NCI-H2081 treated with DMSO at 0.1 percent for 48 hours (cell line): ENCODE data around the gene GBX1.

Source experiments
- DNase-seq: peaks from one replicate; lab custom pipeline; 2025; lab: John Stamatoyannopoulos, UW

Gene GBX1

DNA sequence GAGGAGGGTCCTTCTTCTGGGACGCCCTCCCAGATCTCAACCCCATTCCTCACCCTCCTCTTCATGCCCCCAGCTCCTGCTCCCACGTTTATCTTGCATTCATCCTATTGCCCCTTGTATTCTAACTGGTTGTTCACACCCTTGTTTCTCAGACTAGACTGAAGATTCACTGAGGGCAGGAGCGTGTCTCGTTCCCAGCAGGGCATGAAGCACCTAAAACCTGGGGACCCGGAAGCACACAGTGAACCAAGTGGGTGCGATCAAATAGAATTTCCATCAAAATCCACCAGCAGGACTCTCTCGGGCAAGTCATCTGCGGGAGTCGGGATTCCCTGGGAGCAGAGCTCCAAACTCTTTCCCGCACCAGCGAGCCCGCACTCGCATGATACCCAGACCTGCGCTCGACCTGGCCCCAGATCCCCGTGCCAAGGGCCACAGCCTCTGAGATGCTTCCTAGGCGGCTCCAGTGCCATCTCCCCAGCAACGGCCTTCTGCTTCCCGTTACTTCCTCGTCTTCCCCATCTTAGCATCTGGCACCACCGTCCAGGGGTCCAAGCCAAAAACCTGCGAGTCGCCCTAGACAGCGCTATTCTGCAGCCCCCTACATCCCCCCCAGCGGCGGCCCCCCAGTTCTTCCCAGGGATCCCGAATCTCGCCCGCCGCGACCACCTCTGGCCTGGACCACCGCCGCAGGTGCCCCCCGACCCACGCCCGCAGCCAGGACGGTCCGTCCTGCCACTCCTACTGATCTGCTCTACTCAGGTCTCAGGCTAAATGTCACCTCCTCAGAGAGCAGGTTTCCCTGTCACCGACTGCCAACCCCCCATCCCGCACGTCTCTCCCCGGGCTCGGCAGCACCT is 6.1 kb upstream of the GBX1 start:
- no peak for DNase-seq

DNA sequence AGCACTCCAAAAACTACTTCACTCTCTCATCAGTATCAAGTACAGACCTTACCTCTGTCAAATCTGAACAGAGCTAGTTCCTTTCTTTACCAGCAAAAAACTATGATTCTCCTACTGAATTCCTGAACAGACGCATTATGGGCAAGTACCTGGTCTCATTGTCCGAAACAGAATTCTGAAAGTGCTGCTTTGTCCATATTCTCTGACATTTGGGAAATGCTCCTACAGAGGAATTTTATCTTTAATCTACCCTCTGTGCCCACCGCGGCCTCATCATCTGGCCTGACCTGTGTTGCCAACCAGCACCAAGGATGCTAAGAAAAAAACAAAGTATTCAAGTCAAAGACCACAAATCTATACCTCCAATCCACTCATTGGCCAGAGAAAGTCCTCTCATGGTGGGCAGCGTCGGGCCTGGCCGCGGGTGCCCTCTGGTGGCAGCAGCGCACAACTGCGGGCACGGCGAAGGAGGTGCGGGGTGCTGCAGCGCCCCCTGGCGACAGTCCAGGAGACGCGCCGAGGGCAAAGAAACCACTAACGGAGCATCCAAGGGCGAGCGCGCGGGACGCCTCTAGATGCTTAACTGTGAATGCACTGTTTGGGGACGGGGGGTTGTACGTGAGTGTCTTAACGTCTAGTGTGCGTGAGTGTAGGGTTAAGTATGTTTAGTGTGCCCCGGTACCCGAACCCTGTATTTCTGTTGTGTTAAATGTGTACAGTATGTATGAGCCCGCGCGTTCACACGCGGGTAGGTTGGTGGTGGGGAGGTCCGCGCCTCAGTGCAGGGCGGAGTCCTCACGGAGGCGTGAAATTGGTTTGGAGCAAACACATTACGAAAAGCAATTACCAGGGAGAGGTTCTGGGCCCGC is 5.0 kb upstream of the GBX1 start:
- no peak for DNase-seq

DNA sequence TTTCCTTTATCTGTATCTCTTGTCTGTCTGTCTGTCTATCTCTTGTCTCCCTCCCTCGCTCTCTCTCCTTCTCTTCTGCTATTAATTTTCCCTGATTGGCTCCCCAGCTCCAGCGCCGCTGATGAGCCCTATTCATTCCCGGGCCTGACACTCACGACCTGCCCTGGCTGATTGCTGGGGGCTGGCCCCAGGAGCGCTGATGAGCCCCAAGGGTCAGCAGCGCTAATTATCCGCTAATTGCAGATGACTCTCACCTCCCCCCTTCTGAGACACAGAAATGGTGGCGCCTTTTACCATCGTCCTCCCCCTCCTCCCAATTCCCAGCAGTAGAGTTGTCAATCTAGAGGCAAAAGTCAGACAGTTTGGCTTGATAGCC is 1.3 kb upstream of the GBX1 start:
- DNase-seq: no peak

DNA sequence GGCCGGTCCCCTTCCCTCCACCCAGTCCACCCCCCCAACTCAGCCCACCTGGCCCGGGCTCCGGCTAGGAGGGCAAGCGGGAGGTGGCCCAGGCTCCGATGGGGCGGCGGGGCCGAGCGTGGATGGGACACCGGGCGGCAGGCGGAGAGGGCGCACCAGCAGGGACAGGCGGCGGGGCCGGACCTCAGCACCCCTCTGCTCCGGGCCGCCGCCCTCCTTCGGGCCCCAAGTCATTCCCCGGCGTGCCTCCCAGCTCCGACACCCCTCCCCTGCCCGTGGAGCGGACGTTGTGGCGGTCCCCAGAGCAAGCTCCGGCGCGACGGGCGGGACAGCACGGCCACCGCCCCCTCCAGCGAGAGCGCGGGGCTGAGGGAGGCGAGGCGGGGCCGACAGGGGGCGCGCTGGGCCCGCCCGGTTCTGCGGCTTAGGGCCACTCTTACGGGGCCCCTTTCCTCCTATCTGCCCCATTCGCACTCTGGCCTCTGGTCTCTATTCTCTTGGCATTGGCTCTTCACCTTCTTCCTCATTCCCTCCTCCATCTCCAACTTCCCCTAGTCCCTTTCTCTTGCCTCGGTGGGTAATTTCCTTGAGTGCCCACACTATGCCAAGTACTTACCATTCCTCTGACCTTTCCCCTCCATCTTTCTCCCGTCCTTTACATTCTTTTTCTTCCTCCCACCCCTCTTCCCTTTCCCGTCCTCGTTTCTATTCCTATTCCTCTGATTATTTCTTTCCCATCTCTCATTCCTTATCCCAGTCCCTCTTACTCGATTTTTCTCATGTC is 701 bp upstream of the GBX1 start:
- DNase-seq: no peak

DNA sequence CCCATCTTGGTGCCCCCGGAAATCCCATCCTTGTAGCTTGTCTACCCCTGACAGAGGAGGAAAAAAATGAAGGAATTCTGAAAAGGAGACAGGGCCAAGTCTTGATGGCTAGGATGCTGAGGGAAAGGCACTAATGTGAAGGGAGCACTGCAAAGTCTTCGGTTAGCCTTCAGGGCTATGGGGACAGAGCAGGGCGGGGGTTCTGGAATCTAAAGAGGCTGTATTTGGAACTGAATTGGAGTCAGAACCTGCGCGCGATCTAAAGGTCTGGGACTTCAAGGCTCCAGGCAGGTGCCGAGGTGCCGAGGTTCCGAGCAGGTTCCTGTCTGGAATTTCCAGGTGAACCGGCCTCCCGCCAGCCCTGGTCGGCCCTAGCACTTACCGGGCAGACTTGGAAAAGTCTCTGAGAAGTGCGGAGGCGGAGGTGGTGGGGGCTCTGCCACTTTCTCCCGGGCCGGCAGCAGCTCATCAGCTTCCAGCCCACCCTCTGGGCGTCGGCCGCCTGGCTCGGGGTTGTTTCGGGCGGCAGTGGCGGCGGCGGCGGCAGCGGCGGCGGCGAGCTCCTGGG is 781 bp downstream of the GBX1 start:
- no peak for DNase-seq

DNA sequence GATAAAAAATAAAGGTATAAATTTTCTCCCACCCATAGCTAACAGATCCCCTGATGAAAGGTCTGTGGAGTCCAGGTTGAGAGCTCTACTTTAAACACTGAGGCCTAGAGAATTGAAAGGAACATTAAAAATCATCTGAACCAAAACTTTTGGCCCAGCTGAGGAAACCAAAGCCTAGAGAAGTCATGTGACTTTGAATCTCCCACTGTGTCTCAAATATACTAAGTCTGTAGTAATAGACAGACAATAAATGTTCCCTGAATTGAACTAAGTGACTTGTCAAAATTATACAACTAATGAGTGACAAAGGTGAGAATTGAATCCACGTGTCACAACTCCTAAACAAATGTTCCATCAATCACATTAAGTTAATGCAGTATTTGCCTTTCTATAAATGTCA is 5.7 kb downstream of the GBX1 start:
- no peak for DNase-seq

DNA sequence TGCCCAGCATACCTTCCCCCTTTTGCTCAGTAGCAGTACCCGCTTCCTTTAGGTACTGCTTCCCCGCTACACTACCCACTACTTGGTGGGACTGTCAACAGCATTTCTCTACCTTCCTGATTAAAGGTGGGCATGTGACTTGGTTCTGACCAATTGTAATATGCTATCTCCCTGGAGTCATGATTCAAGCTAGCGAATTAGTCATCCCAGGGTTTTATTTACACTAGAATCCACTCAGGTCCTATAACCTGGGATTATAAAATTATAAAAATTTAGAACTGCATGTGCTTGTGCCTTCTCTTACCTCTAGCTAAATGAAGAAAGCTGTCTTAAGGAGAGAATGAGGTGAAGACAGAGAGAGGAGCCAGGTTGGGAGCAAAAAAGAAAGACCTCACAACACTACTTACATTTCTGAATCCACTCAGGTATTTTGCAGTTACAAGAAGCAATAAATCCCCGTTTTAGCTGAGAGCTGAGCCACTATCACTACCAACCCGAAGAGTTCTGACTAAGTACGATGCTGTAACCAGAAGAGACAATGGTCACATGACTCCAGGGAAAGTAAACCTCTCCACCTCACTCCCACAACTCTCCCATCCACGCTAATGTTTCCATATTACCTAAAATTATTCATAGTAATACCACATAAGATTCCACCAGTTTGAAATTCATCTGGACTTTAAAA is 9.7 kb downstream of the GBX1 start:
- no peak for DNase-seq

DNA sequence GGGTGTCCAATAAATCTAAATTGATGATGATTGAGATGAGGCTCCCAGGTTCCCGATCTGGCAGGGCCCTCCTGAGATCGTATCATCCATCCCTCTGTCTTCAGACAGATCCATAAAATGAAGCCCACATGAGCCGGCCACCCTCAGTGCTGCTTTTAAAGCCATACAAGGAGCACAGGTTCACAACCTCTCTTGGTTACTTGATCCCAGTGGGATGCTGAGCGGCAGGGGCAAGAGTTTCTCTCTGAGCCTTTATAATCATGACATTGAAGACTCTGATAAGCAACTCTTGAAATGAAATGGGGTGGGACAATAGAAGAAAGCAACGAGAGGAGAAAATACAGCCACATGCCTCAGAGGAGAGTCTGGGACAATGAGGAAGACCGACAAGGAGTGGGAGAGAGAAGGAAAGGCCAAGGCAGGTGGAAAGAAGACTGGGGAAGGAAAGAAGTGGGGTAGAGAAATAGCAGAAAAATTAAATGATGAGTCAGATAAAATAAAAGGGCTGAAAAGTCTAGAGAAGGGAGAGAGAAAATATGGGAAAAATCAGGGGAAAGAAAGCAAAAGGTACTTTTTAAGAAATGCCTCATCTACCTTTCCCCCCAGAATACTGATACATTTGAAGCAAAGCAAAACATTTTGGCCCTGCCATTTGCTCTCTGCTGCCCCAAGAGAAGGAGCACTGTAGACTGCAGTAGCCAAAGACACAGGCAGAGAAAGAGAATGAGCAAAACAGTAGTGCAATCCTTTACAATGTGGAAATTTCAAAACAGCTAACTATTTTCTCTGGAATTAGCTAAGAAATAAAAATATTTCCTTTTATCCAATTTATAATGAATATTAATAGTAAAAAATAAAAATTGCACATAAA is 14.6 kb downstream of the GBX1 start:
- DNase-seq: no peak

DNA sequence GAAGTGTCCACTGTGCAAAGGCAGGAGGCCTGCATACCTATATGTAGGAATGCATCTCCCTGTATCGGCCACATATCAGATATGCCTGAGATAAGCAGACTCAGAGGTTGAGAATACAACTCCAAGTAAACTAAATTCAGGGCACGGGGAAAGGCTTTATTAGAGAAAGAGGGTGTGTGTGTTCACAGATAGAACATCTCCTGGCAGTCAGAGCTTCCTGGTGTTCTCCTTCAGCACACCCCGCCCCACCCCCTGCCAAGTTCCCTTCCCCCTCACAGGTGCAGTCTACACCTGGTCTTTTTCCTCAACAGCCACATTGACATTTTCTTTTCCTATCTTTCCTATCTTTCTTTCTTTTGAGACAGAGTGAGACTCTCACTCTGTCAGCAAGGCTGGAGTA is 17.1 kb downstream of the GBX1 start:
- no peak for DNase-seq

DNA sequence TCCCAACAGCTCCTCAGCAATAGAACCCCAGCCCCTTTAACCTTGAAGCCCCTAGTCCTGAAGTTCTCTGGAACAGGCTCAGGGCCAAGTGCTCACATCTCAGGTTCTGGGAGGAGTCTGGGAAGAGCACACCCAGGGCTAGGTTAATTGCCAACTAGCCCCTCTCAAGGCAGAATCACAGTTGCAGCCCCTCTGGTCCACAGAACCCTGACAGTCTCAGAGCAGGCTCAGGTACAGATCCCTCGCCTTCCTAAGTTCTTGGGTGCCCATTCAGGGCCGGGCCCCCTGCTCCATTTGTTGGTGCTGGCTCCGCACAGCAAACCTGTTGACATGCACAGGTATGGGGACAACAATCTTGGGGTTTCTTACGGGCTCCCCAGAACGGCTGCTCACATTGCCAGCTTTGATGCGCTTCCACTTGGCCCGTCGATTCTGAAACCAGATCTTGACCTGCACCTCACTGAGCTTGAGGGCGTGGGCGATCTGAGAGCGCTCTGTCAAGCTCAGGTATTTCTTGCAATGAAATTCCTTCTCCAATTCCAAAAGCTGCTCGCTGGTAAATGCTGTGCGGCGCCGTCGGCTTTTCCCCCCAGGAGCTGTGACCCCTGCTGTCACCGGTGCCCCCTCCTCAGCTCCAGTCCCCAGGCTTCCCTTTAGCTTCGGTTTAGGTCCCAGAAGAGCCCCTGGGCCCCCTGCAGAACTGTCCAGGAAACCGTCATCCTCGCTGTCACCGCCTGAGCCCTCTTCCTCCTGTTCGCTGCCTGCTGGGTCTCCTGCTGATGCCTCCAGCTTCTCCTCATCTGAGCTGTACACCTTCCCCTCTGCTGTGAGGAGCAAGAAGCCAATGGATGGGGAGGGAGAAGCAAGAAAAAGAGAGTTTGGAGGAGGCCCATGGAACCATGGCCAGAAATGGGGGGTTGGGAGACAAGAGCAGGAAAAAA is 18.9 kb downstream of the GBX1 start:
- no peak for DNase-seq

DNA sequence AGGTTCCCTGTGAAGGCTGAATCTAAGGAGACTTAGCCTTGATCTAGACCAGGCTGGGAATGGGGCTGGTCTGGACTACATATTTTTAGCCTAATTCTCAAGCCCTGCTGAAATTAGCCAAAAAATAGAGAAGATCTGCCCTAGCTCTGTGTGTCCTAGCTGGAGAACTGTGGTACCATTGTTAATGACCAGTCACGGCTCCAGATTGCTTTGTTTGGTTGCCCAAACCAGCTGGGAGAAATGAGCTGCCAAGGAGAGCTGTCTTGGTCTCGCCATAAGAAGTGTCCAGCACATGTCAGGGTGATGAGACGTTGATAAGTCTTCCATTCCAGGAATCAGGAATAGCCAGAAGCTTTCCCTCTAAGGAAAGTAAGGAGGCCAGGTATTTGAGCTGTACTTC is 20.7 kb downstream of the GBX1 start:
- DNase-seq: no peak

DNA sequence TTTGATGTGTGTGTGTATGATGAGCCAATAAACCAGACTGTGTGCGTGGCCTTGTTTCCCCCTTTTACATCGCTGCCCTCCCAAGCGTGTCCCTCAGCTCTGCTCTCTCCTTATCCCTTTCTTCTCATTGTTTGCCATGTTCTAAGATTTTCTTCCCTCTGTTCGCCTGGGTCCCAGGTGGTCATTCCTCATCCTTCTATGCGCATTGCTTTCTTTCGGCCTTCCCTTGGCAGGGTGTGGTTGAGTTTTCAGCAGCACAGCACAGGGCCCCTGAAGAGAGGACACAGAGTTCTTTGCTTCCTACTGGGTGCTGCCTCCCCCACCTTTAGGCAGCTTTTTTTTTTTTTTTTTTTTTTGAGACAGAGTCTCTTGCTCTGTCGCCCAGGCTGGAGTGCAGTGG is 23.1 kb downstream of the GBX1 start:
- no peak for DNase-seq

DNA sequence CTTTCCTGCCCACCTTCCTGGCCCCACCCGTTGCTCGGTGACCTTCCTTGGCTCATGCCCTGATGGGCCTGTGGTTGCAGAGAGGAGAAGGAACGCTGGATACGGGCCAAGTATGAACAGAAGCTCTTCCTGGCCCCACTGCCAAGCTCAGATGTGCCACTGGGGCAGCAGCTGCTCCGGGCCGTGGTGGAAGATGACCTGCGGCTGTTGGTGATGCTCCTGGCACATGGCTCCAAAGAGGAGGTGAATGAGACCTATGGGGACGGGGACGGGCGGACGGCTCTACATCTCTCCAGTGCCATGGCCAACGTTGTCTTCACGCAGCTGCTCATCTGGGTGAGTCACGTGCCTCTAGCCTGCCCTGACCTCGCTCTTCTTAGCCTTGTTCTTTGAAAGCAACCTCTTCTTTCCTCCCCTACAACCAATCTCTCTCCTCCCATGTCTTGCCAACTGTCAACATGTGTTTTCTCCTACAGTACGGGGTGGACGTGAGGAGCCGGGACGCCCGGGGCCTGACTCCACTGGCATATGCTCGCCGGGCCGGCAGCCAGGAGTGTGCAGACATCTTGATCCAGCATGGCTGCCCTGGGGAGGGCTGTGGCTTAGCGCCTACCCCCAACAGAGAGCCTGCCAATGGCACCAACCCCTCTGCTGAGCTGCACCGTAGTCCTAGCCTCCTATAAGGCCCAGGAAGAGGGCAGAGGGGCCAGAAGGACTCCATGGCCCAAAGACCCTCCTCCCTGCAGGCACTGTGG is 24.1 kb downstream of the GBX1 start:
- DNase-seq: no peak

DNA sequence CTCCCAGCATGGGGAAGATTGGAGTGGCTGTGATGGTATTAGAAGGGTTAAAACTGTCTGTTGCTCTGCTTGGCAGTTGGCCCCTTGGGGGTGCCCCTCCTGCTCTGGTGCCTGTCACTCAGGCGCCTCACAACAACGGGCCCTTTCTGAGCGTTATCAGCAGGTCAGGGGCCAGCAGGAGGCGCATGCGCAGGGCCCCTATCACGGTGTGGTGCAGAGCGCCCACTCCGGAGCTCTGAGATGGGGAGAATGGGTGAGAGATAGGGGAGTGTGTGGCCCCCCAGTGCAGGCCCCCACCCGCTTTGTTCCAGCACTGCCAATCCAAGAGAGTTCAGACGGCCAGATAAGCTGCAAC is 24.8 kb downstream of the GBX1 start:
- no peak for DNase-seq

DNA sequence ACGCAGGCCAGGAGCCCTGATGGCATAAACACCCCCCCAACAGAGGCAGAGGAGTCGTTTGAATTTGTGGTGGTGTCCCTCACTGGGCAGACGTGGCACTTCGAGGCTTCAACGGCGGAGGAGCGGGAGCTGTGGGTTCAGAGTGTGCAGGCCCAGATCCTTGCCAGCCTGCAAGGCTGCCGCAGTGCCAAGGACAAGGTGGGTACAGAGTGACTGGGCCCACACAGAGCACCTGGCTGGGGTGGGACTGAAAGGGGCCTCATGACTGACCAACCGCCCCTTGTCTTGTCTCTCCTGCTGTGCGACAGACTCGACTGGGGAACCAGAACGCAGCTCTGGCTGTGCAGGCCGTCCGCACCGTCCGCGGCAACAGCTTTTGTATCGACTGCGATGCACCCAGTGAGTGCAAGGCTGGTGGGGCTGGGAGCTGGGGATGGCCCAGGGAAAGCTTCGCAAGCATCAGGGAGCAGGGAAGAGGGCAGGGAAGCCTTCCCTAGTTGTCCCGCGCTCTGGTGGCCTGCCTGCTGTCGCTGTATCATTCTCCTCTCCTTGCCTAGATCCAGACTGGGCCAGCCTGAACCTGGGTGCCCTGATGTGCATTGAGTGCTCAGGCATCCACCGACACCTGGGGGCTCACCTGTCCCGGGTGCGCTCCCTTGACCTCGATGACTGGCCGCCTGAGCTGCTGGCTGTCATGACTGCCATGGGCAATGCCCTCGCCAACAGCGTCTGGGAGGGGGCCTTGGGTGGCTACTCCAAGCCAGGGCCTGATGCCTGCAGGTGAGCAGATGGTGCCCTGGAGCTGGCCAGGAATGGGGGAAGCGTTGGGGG is 25.4 kb downstream of the GBX1 start:
- no peak for DNase-seq

DNA sequence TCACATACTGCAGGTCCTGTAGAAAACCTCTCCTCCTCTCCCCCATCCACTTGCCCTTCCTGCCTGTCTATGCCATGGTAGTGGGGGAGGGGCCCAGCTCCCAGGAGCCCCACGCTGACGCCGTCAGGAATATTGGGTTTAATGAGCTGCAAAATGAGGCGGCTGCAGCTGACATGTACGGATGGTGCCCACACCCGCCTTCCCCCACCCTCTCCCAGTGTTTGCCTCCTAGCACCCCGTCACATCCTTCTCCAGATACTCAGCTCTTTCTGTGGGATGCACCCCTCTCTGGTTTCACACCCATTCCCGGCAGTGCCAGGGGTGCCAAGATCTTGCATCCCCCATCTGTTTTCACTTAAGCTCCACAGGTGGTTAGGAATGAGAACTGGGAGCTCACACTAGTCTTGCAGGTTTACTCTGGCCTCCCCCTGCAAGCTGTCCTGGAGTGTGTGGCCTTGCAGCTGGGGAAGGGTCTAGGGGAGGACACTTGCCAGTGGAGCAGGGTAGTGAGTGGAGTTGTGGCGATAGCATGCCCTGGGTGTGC is 26.1 kb downstream of the GBX1 start:
- no peak for DNase-seq

DNA sequence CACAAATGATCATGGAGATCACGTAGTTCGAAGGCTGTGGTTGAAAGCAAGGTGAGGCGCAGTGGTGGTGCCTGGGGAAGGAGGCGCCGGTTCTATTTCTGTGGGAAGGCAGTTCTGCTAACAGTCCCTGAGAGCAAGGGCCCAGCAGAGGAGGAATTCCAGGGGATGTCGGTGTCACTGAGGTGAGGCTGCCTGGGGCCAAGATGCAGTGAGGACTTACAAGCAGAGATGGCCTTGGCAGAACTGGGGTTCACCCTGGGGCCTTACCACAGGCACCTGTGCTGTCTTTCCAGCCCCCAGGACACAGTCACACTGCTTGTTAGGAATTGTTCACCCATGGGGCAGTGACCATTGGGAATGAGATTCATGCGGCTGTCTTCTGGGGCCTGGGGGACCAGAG is 26.7 kb downstream of the GBX1 start:
- no peak for DNase-seq

DNA sequence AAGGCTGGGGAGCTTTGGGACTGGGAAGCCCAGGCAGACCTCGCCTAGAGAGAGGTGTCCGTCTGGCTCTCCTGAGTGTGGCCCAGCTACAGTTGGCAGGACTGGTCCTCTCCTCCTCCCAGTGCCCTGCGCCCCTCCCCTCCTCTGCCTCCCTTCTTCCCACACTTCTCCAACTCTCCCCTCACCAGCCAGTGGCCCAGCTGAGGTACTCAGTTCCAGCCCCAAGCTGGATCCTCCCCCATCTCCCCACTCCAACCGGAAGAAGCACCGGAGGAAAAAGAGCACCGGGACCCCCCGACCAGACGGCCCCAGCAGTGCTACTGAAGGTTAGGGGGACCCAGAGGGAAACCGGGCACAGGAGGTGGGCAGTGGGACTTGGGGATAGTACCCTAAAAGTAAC is 27.7 kb downstream of the GBX1 start:
- no peak for DNase-seq
